HG03442 (cell line): Measurements from ENCODE around the gene UAP1.

Experiments
- ATAC-seq: cut with Tn5 transposase; IDR thresholded peaks from one replicate; pipeline ENCODE4 v1.9.1; 2021; ENCODE audit warnings: mild to moderate bottlenecking, moderate library complexity; ENCODE audit not compliant: unreplicated experiment

The UAP1 gene

DNA sequence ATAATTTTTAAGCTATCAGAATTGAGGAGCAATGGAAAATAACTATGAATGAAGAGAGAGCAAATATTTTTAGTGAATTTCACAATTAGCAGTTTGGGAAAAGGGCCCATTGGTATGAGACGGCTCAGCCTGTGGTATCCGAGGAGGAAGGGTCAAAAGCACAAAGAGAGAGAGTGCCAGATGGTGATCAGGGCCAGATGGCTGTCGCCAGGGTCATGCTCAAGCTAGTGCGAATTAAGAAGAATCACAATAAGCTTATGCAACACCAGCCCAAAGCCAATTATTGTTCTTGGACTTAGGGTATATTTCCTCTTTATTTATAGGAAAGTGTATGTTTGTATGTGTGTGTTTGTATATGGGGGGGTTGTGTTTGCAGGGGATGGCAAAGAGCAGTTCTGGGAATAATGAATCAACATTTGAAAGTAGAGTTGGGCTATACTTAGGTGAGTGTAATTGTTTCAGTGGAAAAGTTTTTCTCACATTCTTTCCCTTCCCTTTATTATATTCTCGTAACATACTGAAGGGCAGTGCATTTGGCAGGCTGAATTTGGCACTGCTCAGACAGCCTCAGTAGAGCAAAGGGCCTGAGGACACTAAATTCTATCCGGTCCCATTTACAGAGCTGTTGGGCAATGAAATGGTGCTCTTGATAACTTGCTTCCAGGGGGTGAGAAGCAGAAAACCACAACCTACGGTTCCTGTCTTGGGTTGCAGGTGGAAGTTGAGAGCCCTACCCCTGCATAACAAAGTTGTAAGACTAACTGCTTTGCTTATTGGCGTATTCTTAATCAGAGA lies 51.3 kb downstream of the UAP1 start:
- ATAC-seq, result no peak

DNA sequence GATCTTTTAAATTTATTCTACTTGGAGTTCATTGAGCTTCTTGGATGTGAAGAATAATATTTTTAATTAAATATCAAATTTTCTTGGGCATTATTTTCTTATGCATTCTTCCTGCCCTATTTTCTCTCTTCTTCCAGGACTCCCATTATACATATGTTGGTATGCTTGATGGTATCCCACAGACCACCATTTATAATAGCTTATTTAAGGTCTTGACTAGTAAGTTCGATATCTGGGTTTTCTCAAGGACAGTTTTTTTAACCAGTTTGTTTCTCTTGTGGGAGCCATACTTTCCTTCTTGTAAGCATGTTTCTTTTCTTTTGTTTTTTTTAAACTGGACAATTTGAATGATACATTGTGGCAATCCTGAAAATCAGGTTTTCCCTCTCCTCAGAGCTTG lies 55.3 kb downstream of the UAP1 start:
- no peak for ATAC-seq

DNA sequence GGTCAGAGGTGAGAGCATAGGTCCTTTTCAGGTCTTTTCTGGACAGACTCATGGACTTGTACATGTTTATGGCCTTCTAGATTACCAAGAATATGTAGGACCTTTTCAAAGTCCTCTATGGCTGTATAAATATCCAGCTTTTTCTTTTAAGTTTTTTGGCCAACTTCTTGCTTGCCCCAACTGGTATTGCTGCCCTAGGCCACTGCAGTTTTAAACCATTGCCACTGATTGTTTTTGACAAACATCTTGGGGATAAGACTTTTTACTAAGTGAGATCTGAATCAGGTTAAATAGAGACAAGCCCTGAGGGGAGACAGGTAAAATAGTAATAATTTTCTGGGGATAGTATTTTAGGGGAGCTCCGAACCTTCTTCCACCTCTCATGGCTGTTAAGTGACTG lies 56.0 kb downstream of the UAP1 start:
- ATAC-seq, result no peak

DNA sequence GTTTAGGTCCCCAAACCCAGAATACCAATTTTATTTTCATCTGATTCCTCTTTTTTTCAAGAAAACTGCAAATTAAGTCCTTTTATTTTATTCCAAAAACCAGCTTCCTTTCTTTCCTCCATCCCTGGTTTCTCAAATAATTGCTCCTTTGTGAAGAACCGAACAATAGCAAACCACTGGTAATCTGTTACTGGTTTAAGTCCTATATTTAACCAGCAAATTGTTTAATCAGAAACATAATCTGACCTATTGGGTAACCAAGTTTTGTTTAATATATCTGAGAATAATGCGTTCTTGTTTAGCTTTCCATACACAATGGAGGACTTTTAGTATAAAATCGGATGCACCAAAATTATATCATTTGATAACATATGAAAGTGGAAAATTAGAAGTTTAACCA lies 57.6 kb downstream of the UAP1 start:
- no peak for ATAC-seq

DNA sequence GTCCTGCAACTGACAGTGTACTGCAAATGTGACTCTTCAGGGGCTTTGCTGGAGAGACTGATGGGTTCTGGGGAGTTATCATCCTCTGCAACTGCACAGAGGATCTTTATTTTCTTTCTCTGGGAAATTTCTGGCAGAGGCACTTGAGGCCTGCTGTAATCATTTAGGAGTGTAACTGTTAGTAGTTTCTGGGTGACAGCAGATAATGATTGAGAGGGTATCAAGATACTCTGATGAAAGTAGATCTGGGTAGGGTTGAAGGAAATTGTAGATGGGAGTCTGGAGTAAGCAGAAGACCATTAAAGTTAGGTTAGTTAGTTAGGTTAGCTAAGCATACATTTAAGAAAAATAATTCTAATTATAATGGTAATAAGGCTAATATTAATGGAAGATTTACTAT lies 59.7 kb downstream of the UAP1 start:
- no peak for ATAC-seq

DNA sequence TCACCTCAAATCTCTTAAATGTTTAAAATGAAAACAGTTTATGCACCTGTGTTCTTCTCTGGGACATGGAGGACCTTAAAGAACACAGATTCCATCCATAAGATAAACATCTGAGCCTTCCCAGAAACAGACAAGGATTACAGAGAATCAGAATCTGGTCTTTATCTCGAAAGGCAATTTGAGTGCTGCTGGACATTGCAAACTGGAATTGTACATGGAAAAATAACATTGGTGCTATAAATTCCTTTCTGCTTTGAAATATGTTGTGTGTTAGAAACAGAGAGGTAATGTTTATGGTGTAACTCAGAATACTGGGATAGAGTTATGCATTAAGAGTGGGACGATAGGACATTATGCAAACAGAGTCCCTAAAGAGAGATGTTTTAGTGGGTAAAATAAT lies 64.2 kb downstream of the UAP1 start:
- no peak for ATAC-seq

DNA sequence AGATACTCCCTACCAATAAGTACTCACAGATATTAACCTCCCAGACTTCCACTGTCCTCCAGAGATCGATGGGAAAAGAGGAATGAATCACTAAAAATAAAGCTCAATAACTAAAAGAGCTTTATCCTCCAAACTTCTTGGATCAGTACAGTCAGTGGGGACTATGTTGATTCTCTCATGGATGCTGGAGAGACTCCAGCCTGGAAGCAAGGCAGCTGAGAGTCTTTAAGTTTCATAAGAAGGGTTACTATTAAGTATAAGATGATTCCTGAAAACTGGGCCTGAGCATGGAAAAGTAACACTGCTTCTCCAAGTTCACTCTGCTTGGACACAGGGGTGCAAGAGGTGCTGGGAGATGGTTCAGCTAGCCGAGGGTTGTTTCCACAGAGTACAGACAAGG lies 64.6 kb downstream of the UAP1 start:
- no peak for ATAC-seq

DNA sequence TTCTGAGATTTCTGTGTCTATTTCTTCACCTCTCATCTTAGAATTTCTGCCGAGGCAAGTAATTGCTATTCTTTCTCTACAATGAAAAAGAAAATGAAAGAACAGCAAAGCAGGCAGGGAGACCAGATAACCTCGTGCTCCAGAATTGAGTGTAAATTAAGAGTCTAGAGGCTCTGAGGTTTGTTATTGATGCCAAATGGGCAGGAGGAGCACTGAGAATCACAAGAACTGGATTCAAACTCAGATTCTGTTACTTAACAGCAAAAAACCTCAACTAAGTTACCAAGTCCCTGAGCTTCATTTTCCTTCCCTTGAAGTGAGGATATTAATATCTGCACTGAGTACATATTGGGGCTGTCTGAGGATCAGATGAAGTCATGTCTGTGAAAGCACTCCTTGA lies 65.2 kb downstream of the UAP1 start:
- ATAC-seq, result no peak

DNA sequence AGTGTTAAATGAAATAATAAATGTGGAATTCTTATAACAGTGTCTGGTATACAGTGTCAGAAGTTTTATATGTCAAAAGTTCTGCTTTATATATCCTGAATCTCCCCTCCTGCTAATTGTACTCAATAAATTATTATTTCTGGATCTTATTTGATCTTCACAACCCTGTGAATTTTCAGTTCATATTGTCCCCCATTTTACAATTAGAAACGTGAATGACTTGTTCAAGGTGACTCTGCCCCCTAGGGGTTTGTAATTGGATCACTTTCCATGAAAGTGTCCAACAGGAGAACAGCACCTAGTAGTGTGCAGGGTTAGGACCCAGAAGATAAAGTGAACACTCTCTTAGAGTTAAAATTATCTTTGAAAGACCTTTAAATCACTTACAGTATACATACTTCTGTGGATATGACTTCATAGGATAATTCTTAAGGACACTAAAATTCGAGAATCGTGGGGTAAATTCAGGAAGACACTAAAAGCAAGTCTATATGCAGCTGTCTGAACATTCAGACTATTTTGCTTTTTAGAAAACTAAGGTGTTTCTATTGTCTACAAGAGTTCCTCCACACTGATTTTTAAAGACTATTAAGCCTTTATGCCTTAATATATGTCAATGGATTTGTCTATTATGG lies 66.3 kb downstream of the UAP1 start:
- ATAC-seq, result no peak

DNA sequence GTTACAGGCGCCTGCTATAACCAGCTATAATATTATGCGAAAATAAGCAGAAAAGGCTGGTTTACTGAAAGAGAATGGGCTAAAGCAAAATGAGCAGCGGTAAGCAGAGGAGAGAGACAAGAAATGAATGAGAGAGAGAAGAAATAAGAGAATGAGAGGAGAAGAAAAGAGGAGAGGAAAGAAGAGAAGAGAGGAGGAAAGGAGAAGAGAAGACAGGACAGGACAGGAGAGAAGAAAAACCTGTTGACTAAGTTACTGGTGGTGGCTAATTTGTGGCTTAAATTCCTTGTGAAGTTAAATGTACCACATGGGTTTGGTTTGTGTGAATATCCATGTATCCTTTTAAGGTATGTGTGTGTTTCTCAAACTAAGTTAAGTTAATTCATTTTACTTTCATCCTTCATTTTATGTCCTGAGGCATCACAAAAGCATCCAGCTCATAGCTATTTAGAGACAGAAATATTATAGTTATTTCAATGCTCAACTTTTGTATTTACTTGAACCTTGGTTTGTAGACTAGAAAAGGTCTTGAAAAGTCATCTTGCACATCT lies 67.6 kb downstream of the UAP1 start:
- ATAC-seq, result no peak

DNA sequence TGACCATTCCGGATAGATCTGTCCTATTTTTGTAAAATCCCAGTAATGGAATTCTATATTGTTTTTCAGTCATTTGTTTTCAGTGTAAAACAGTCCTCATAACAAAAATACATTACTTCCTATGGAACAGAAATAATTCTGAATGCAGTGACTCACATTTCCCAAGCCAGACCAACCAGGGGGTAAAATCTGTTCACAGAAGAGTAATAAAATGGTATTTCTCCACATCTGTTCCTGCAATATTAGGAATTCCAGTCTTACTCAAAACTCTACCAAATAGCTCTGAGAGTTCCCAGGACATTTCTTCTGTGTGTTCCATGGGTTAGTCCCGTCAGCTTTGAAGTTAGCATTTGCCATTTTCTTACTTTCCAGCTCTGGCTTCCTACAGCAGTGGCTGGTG lies 68.1 kb downstream of the UAP1 start:
- ATAC-seq, result no peak

DNA sequence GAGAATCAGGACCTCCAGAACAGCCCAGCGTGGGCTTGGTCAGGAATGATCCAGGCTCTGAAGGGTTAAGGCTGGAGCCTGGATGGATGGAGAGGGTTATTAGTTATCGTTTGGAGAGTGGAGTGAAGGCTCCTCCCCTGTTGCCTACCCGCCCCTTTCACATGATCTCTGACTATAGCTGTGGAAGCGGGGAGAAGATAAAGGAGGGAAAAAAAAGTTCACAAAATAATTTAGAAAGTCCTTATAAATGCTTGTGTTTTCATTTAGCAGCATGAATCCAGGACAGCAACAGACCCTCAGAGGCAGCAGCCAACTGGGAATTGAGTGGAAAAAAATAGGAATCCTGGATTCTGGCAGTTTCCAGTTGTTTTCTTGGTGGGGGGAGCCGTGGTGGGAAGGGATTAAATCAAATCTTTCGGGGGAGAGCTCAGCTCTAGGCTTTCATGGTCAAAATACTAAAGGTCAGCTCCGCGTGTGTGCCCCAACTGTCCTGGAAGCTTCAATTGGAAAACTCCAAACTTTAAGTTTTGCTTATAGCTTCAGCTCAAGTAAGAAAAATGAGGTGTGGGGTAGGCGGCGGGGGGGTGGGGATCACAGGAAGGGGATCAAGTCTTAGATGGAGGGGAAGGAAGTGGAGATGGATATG lies 70.1 kb downstream of the UAP1 start:
- peak; percentile 3 for ATAC-seq

DNA sequence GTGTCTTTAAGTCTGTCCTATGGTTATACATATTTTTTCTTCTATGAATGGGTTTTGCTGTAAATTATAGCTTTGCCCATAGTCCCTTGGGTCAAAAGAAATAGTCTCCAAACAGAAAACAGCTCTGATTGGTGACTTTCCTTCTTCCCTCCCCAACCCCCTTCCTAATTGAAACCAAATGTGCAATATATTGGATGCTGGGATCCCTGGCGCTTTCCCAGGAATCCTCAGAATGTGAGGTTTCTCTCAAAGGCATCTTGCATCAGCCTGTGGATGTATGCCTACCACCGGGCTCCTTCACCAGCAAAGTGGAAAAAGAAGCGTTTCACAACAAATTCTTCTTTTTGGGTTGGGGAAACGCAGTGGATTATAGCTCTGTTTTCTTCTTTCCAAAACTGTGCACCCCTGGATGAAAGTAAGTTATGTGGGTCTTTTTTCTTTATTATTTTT lies 70.7 kb downstream of the UAP1 start, which contains the start of gene DDR2:
DDR2 (plus strand) TSS at position 248 of the 450 bp plus-strand sequence. CDS start 86,600 bp downstream, outside the sequence.
- no peak for ATAC-seq

DNA sequence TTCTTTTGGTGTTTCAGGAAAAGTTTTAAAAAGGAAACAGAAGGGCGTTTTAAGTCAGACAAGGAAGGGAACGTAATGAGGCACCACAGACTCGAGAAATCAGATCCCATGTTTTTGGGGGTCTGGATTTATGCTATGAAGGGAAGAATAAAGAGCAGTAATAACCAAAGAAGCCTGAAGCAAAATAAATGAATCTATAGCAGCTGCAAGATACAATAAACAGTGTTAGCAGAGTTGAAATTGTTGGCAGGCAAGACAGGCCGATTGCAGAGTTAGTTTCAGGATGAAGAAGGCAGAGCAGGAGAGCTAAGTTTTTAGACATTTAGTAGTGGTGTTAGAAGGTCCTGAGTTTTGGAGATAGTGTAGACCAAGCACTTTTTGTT lies 71.2 kb downstream of the UAP1 start:
- no peak for ATAC-seq

DNA sequence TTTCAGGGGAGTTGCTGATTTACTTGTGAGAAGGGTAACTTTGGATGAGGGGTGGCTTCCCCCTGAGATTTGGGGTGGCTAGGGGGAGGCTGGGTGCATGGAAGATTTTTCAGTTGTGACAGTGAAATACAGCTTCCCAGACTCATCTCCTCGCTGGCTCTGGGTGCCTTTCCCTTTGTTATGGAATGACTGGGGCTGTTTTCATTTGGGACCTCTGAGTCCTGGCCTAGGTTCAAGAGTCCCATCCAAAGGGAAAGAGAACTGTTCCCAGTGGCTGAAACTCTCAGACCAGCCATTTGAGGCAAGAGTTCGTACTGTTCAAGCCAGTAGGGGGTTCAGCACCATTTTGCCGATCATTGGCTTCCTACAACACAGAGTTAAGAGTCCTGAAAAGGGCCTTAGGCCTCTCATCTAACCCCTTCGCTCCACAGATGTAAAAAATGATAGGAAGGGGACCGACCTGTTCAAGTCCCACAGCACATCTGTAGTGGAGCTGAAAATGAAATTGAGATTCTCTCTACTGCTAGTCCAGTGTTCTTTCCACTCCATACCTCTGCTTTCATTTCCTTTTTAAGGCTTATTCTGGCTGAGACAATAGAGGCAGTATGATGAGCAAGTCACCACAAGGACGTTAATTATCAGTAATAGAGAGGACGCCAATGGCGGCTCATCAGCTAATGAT lies 71.7 kb downstream of the UAP1 start:
- peak; percentile 58 for ATAC-seq

DNA sequence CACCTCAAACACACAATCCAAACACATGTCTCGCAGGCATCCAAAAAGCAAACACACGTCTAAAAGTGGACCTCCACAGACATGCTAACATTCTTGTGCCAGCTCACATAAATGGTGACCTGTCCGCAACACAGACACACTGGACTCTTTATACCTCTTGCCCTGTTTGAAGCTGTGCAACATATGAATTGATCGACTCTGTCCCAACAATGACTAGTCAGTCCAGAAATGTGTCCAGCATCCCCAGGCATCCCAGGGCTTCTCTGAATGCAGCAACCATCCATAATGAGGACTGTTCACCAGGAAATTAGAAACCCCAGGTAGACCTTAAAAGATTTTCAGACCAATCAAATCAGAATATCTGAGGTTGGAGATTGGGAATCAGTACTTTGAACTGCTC lies 73.9 kb downstream of the UAP1 start:
- no peak for ATAC-seq

DNA sequence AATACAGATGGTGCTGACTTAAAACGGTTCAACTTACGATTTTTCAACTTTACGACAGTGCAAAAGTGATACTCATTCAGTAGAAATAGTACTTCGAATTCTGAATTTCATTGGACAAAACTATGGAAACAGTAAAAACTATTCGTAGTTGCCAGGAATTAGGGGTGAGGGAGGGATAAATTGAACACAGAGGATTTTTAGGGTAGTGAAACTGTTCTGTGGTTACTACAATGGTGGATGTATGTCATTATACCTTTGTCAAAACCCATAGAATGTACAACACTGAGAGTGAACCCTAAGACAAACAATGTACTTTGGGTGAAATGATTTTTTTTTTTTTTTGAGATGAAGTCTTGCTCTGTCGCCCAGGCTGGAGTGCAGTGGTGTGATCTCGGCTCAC lies 78.2 kb downstream of the UAP1 start:
- no peak for ATAC-seq

DNA sequence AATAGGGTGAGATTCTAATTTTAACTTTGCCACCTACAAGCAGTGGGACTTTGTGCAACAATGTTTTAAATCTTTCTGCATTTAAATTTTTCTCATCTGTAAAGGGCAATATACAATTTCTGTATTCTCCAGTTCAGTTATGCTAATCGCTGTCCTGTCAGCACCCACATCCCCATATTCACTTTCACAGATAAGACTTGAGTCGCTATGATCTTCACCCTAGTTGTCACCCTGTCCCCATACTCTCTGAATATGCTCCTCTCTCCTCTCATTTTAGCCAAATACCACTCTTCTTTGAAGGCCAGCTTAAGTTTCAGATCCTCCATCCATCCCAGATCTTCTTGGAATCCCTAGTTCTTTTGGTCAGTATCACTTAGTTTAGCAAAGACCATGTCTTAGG lies 79.6 kb downstream of the UAP1 start:
- no peak for ATAC-seq

DNA sequence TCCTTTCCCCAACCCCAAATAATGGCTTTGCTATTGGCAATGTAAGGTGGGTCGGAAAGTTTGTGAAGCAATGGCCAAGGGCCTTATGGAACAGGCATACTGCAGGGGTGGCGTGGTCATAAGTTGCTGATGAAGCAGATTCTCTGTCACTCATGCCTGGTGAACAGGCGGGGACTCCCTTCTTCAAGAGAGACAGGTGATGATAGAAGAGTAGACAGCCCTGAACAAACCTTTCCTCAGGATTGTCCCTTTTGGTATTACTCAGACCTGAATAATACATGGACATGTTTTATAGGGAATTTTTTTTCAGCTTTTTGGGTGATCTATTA lies 83.4 kb downstream of the UAP1 start:
- no peak for ATAC-seq

DNA sequence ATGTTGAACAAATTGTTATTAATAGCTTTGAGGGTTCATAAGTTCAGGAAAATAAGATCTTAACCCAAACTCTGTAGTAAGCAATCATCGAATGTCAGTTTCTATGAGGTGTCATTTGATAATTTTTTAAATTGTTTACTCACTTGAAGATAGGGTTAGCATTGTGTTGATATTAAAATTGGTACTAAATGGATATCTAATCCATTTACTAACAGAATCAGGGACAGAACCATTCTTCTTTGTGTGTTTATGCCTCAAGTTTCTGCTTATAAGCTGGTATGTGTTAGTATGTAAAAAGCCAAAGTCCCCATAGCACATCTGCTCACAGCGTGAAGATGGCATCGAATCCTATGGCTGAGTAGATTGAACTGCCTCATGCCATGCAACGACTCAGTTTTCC lies 84.1 kb downstream of the UAP1 start:
- no peak for ATAC-seq

DNA sequence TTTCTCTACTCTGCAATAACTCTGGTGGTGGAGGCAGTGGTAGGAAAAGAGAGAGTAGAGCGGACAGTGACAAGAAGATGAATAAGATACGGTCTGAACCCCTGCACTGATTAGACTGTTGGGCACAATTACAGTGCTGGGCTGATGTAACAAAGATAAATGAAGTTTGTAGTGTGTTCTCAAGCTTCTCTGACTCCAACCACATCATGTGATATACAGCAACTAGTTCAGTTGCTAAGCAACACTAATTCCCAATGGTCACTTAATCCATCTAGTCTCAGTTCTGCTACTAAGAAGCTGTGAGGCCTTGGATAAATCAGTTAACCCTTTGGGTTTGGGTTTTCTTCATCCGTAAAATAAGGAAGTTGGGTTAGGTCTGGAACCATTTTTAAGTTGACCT lies 88.1 kb downstream of the UAP1 start:
- ATAC-seq, result no peak
